Endothelial cell of umbilical vein (primary cell): ENCODE measurements around the gene LRRC27. TPM values are rescaled to one million over a fixed set of nuclear protein-coding genes. Genes with fewer than 3 reads are reported as not detected.

ENCODE experiments used
- BruUV-seq: library from RNA; stranded (reverse); fragments of 400-500 nt; replicated peaks from 2 replicates; lab custom pipeline; 2021; lab: Mats Ljungman, UMichigan
- CTCF ChIA-PET: fragments of 300-600, 350-600 bp; sonication (Branson Sonifier 250); formaldehyde crosslinking; loops from one replicate; lab custom pipeline; 2021; ENCODE audit warnings: antibody characterized with exemption, inconsistent platforms; lab: Charles Lee
- POLR2A ChIA-PET: fragments of 300-600, 350-600 bp; sonication (Branson Sonifier 250); formaldehyde crosslinking; loops from one replicate; lab custom pipeline; 2021; ENCODE audit warnings: antibody characterized with exemption, inconsistent platforms; lab: Charles Lee
- DNase-seq: peaks from one replicate; pipeline ENCODE4 v3.0.0-alpha.2; 2011; ENCODE audit warnings: low read depth, low spot score
- FAIRE-seq: peaks from 2 replicates; lab custom pipeline; 2011; peaks lifted over from hg19 to GRCh38; lab: Jason Lieb, UNC
- H2AFZ ChIP-seq: 2 replicates; pipeline ENCODE4 v1.6.0; 2012; ENCODE audit warnings: low read depth, low read length, control low read depth, inconsistent platforms
- H3K27ac ChIP-seq: 2 replicates; pipeline ENCODE4 v1.5.1; 2011; ENCODE audit warnings: low read depth, mild to moderate bottlenecking, control low read depth, low read length, moderate library complexity; ENCODE audit not compliant: insufficient read depth
- H3K27me3 ChIP-seq, 2 experiments: 2 replicates each; pipeline versions ENCODE4 v1.6.0 to v1.6.1; 2011; ENCODE audit warnings: low read length in 2 of 2, mixed read lengths in 1 of 2; ENCODE audit not compliant: control insufficient read depth in 2 of 2, insufficient read depth in 2 of 2
- H3K36me3 ChIP-seq, 2 experiments: 2 replicates in 1 of 2; 3 replicates in 1 of 2; pipeline ENCODE4 v1.5.1; 2011; ENCODE audit warnings: low read length in 2 of 2, mild to moderate bottlenecking in 1 of 2, moderate library complexity in 1 of 2; ENCODE audit not compliant: control insufficient read depth in 2 of 2, insufficient read depth in 2 of 2; ENCODE audit errors: extremely low read depth in 1 of 2
- H3K4me1 ChIP-seq: 3 replicates; pipeline ENCODE4 v1.5.1; 2011; ENCODE audit warnings: mild to moderate bottlenecking, low read length; ENCODE audit not compliant: control insufficient read depth, insufficient read depth; ENCODE audit errors: extremely low read depth
- H3K4me2 ChIP-seq: 2 replicates; pipeline ENCODE4 v1.6.1; 2011; ENCODE audit warnings: low read length, control low read depth, mixed read lengths; ENCODE audit not compliant: insufficient read depth
- H3K4me3 ChIP-seq, 3 experiments: fragments of 200-600 bp in 1 of 3; sonication (generic), shearing (Covaris generic) in 1 of 3; replicated peaks in 1 of 3; 2 replicates each; pipeline ENCODE4 v1.5.1; 2011 to 2016; ENCODE audit warnings: control low read depth in 3 of 3, low read length in 3 of 3, mild to moderate bottlenecking in 2 of 3, inconsistent platforms in 1 of 3, low read depth in 1 of 3, moderate library complexity in 1 of 3; ENCODE audit not compliant: insufficient read depth in 1 of 3
- H3K79me2 ChIP-seq: 2 replicates; pipeline ENCODE4 v1.6.0; 2012; ENCODE audit warnings: low read length, inconsistent platforms; ENCODE audit not compliant: control insufficient read depth, insufficient read depth
- H3K9ac ChIP-seq: replicated peaks from 2 replicates; pipeline ENCODE3; 2011; ENCODE audit warnings: low read length, control low read depth; ENCODE audit not compliant: insufficient read depth; ENCODE audit errors: extremely low read depth
- H3K9me1 ChIP-seq: replicated peaks from 3 replicates; pipeline ENCODE4 v1.6.0; 2011; ENCODE audit warnings: mild to moderate bottlenecking, low read length; ENCODE audit not compliant: control insufficient read depth, insufficient read depth; ENCODE audit errors: extremely low read depth
- H3K9me3 ChIP-seq: replicated peaks from 2 replicates; pipeline ENCODE4 v1.5.1; 2012; ENCODE audit warnings: low read length, inconsistent platforms; ENCODE audit not compliant: control insufficient read depth, insufficient read depth
- H4K20me1 ChIP-seq: replicated peaks from 2 replicates; pipeline ENCODE3; 2011; ENCODE audit warnings: mild to moderate bottlenecking, low read length; ENCODE audit not compliant: control insufficient read depth, insufficient read depth; ENCODE audit errors: extremely low read depth
- CTCF ChIP-seq, 2 donors: IDR thresholded peaks; 1 replicate in 1 of 2; 2 replicates in 1 of 2; pipeline ENCODE4 v1.5.1; 2011; ENCODE audit warnings: low read length in 2 of 2, mild to moderate bottlenecking in 2 of 2, moderate library complexity in 2 of 2, control low read depth in 1 of 2, inconsistent platforms in 1 of 2, low read depth in 1 of 2; ENCODE audit not compliant: insufficient read depth in 1 of 2; ENCODE audit errors: extremely low read depth in 1 of 2
- EZH2 ChIP-seq: IDR thresholded peaks from 2 replicates; pipeline ENCODE4 v1.6.1; 2012; ENCODE audit warnings: borderline replicate concordance, low read depth, mild to moderate bottlenecking, moderate library complexity, low read length, inconsistent platforms; ENCODE audit not compliant: severe bottlenecking
- FOS ChIP-seq: IDR thresholded peaks from 2 replicates; pipeline ENCODE4 v1.6.1; 2011; ENCODE audit warnings: mild to moderate bottlenecking, low read length, moderate library complexity, borderline replicate concordance; ENCODE audit not compliant: insufficient read depth
- GATA2 ChIP-seq: IDR thresholded peaks from 2 replicates; pipeline ENCODE4 v1.7.0; 2011; ENCODE audit warnings: low read depth, mild to moderate bottlenecking, moderate library complexity, mixed read lengths, low read length; ENCODE audit not compliant: insufficient read length, insufficient read depth
- JUN ChIP-seq: IDR thresholded peaks from 2 replicates; pipeline ENCODE4 v1.6.1; 2011; ENCODE audit warnings: borderline replicate concordance, low read depth; ENCODE audit not compliant: insufficient read length, insufficient read depth
- MAX ChIP-seq: IDR thresholded peaks from 2 replicates; pipeline ENCODE4 v1.6.1; 2011; ENCODE audit not compliant: insufficient read depth, insufficient read length
- MYC ChIP-seq: IDR thresholded peaks from one replicate; pipeline ENCODE4 v1.6.1; 2011; ENCODE audit warnings: mild to moderate bottlenecking, low read depth, low read length
- POLR2A ChIP-seq: IDR thresholded peaks from 2 replicates; pipeline ENCODE4 v1.6.1; 2012; ENCODE audit warnings: low read depth, mild to moderate bottlenecking, control low read depth, low read length
- POLR2AphosphoS5 ChIP-seq: IDR thresholded peaks from 2 replicates; pipeline ENCODE4 v1.6.1; 2012; ENCODE audit warnings: low read depth, mild to moderate bottlenecking, control low read depth, low read length, moderate library complexity; ENCODE audit not compliant: insufficient read depth
- dilution Hi-C: fragments of 300-500 bp; cut with MboI; formaldehyde crosslinking; loops from one replicate; pipeline ENCODE4 v1.15.0; 2019; ENCODE audit warnings: low sequenced_read_pairs; ENCODE audit not compliant: extremely low pct_ligation_motif_present
- intact Hi-C: fragments of 100-400 bp; cut with micrococcal nuclease; formaldehyde crosslinking; loops from one replicate; pipeline ENCODE4 v1.10.0; 2022
- polyA plus RNA-seq, 4 experiments: library from polyadenylated mRNA; depleted of rRNA in 3 of 4; stranded (reverse) in 3 of 4; unstranded in 1 of 4; fragments of >200 nt; gene quantifications; 2 replicates each; pipeline versions ENCODE4 v1.2.1 to v1.2.3, GENCODE V29; 2011 to 2012; ENCODE audit warnings: missing spikeins in 1 of 4
- total RNA-seq: library from RNA; stranded (reverse); gene quantifications from 2 replicates; pipeline ENCODE4 v1.2.3, GENCODE V29; 2021

LRRC27 gene
- total and polyA plus RNA-seq, 2 donors (not counting 3 experiments of a cell fraction or from before 2014, with no cell fraction given), result 8.3 to 13.6 TPM

GRCh38 chr10:132420981-132421846 is 89.2 kb downstream of the LRRC27 start:
- FAIRE-seq (no peak), DNase-seq (no peak)
- H3K36me3 ChIP-seq, result no peaks in the 10 kb centered on the region
- H3K9ac ChIP-seq, result no peak overlapping the region
- POLR2A ChIA-PET, result interaction anchor here (0.7 kb wide), 1 partner anchor 10 kb away, joined by 3 read pairs; no protein-coding TSS in a partner anchor
- BruUV-seq, result no TSS peak
- dilution Hi-C loops, result no loop called here
- TF ChIP-seq EZH2, result no peak
- TF ChIP-seq MYC, result no peak
- TF ChIP-seq GATA2, result no peak
- TF ChIP-seq CTCF (IDR thresholded peaks at IDR 0.05; ENCODE audit: extremely low read depth in 1 of 2, insufficient read depth in 1 of 2, low read depth in 1 of 2, low read length in 2 of 2), result no peak
- TF ChIP-seq JUN, result no peak
- TF ChIP-seq POLR2A, result no peak
- TF ChIP-seq MAX, result no peak
- no peak for TF ChIP-seq POLR2AphosphoS5
- no peak for TF ChIP-seq FOS
- H3K79me2 ChIP-seq, result no peaks in the 10 kb centered on the region
- H3K4me2 ChIP-seq, result no peak overlapping the region
- H2AFZ ChIP-seq, result no peak overlapping the region
- no peaks in the 10 kb centered on the region for H3K27me3 ChIP-seq
- no peaks in the 10 kb centered on the region for H3K9me1 ChIP-seq
- no peak overlapping the region for H3K27ac ChIP-seq
- CTCF ChIA-PET, result interaction anchor here (1.0 to 2.2 kb wide), 2 partner anchors 10 to 31 kb away, joined by 3 to 7 read pairs; no protein-coding TSS in a partner anchor
- H3K4me1 ChIP-seq, result peaks cover 15% of the 10 kb centered on the region
- no peaks in the 10 kb centered on the region for H3K9me3 ChIP-seq
- intact Hi-C loops, result no loop called here
- no peaks in the 10 kb centered on the region for H4K20me1 ChIP-seq
- H3K4me3 ChIP-seq, result no peak overlapping the region
